ENCODE measurements around the gene UFSP1. TPM values are rescaled to one million over a fixed set of nuclear protein-coding genes. Genes with fewer than 3 reads are reported as not detected.

UFSP1 gene
- total and polyA plus RNA-seq, 4 donors = 2.3 to 4.9 (median 3.2) TPM

DNA sequence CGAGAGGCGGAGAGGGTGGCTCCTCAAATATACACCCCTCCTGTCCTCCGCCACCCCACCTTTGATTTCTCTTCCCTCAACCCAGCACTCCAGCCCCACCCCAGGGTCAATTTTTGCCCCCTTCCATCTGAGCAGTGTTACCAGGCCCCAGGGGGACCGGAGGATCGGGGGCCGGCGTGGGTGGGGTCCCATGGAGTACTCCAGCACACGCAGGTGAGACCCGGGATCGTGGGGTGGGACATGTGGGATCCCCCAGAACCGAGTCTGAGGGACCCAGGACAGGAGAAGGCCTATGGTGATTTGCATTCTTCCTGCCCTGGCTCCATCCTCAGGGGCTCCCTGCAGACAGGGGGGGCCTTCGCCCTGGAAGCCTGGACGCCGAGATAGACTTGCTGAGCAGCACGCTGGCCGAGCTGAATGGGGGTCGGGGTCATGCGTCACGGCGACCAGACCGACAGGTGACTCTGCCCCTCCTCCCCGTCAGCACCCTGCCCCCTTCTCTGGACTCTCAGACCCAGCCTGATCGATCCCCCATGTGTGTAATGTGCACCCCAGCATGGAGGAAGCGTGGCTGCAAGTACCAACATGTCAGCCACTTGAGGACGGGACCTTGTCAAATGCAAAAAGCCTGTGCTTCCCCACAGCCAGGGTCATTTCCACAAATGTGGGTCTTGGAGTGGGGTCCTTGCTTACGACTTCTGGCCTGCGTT lies 21.6 kb downstream of the UFSP1 start:
- peak; percentile 73 for DNase-seq (ENCODE audit: low spot score)
- Histone ChIP-seq H3K4me3 (ENCODE audit: low read depth in 1 of 3, low read length in 3 of 3) (peak overlapping the region; percentile 68 to 80 (median 79)), H3K9ac (ENCODE audit: low read depth in 1 of 2, low read length in 2 of 2) (peak overlapping the region; percentile 70 to 78), H3K4me1 (ENCODE audit: control insufficient read depth in 4 of 4, insufficient read depth in 4 of 4, low read length in 3 of 4) (peaks cover 13 to 33% (median 20%) of the 10 kb centered on the region in 4 donors), H3K36me3 (ENCODE audit: control insufficient read depth in 4 of 4, insufficient read depth in 3 of 4, low read depth in 1 of 4, low read length in 3 of 4) (peaks cover 0 to 25% (median 14%) of the 10 kb centered on the region in 4 donors), H3K27me3 (ENCODE audit: control insufficient read depth in 4 of 4, insufficient read depth in 4 of 4, low read length in 3 of 4) (no peaks in the 10 kb centered on the region), H3K9me3 (ENCODE audit: control insufficient read depth in 4 of 4, low read length in 3 of 4) (no peaks in the 10 kb centered on the region), H3K27ac (ENCODE audit: low read depth in 1 of 2, low read length in 2 of 2) (peak overlapping the region; percentile 92 to 99)
- whole genome bisulfite sequencing = 21% methylated on average over 27 of the region's 27 CpGs
- no peak for TF ChIP-seq GABPA (IDR thresholded peaks at IDR 0.05 in 1 of 2, conservative IDR thresholded peaks at IDR 0.05 in 1 of 2)
- TF ChIP-seq SP1 (IDR thresholded peaks at IDR 0.05) = peak; percentile 60
- TF ChIP-seq, protein P1, sequence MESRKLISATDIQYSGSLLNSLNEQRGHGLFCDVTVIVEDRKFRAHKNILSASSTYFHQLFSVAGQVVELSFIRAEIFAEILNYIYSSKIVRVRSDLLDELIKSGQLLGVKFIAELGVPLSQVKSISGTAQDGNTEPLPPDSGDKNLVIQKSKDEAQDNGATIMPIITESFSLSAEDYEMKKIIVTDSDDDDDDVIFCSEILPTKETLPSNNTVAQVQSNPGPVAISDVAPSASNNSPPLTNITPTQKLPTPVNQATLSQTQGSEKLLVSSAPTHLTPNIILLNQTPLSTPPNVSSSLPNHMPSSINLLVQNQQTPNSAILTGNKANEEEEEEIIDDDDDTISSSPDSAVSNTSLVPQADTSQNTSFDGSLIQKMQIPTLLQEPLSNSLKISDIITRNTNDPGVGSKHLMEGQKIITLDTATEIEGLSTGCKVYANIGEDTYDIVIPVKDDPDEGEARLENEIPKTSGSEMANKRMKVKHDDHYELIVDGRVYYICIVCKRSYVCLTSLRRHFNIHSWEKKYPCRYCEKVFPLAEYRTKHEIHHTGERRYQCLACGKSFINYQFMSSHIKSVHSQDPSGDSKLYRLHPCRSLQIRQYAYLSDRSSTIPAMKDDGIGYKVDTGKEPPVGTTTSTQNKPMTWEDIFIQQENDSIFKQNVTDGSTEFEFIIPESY (IDR thresholded peaks at IDR 0.05) = no peak
- TF ChIP-seq, protein P2, sequence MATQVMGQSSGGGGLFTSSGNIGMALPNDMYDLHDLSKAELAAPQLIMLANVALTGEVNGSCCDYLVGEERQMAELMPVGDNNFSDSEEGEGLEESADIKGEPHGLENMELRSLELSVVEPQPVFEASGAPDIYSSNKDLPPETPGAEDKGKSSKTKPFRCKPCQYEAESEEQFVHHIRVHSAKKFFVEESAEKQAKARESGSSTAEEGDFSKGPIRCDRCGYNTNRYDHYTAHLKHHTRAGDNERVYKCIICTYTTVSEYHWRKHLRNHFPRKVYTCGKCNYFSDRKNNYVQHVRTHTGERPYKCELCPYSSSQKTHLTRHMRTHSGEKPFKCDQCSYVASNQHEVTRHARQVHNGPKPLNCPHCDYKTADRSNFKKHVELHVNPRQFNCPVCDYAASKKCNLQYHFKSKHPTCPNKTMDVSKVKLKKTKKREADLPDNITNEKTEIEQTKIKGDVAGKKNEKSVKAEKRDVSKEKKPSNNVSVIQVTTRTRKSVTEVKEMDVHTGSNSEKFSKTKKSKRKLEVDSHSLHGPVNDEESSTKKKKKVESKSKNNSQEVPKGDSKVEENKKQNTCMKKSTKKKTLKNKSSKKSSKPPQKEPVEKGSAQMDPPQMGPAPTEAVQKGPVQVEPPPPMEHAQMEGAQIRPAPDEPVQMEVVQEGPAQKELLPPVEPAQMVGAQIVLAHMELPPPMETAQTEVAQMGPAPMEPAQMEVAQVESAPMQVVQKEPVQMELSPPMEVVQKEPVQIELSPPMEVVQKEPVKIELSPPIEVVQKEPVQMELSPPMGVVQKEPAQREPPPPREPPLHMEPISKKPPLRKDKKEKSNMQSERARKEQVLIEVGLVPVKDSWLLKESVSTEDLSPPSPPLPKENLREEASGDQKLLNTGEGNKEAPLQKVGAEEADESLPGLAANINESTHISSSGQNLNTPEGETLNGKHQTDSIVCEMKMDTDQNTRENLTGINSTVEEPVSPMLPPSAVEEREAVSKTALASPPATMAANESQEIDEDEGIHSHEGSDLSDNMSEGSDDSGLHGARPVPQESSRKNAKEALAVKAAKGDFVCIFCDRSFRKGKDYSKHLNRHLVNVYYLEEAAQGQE (IDR thresholded peaks at IDR 0.05) = no peak
- TF ChIP-seq HNF4G (IDR thresholded peaks at IDR 0.05) = peak; percentile 71
- TF ChIP-seq NR2F2 (IDR thresholded peaks at IDR 0.05) = no peak
- peak; percentile 48 for TF ChIP-seq YY1 (IDR thresholded peaks at IDR 0.05)
- TF ChIP-seq FOXA2 (IDR thresholded peaks at IDR 0.05) = no peak
- TF ChIP-seq EGR1 (IDR thresholded peaks at IDR 0.05; ENCODE audit: low read depth in 2 of 2) = no peak
- TF ChIP-seq, protein P3, sequence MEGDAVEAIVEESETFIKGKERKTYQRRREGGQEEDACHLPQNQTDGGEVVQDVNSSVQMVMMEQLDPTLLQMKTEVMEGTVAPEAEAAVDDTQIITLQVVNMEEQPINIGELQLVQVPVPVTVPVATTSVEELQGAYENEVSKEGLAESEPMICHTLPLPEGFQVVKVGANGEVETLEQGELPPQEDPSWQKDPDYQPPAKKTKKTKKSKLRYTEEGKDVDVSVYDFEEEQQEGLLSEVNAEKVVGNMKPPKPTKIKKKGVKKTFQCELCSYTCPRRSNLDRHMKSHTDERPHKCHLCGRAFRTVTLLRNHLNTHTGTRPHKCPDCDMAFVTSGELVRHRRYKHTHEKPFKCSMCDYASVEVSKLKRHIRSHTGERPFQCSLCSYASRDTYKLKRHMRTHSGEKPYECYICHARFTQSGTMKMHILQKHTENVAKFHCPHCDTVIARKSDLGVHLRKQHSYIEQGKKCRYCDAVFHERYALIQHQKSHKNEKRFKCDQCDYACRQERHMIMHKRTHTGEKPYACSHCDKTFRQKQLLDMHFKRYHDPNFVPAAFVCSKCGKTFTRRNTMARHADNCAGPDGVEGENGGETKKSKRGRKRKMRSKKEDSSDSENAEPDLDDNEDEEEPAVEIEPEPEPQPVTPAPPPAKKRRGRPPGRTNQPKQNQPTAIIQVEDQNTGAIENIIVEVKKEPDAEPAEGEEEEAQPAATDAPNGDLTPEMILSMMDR (IDR thresholded peaks at IDR 0.05; ENCODE audit: low read depth, low read length, missing input control) = no peak
- no peak for TF ChIP-seq RAD21 (IDR thresholded peaks at IDR 0.05)
- TF ChIP-seq TAF1 (conservative IDR thresholded peaks at IDR 0.05) = no peak
- peak; percentile 39 to 44 for TF ChIP-seq RXRA (IDR thresholded peaks at IDR 0.05)
- TF ChIP-seq, protein P4, sequence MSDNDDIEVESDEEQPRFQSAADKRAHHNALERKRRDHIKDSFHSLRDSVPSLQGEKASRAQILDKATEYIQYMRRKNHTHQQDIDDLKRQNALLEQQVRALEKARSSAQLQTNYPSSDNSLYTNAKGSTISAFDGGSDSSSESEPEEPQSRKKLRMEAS (IDR thresholded peaks at IDR 0.05) = peak; percentile 43
- peak in 1 of 2 donors; percentile 7 for TF ChIP-seq JUND (IDR thresholded peaks at IDR 0.05)
- peak; percentile 84 to 88 for TF ChIP-seq HNF4A (conservative IDR thresholded peaks at IDR 0.05)
